Left lung (tissue), 10 donors: ENCODE results near the gene PHF24. TPM values are rescaled to one million over a fixed set of nuclear protein-coding genes. Genes with fewer than 3 reads are reported as not detected.

Experiments
- ATAC-seq: fragments of 200-7000 bp; cut with Tn5 transposase; one replicate; pipeline ENCODE4 v1.9.1; 2020; ENCODE audit warnings: moderate library complexity
- DNase-seq, 4 donors: peaks; one replicate each; pipeline ENCODE4 v3.0.0-alpha.2; 2013 to 2020
- H3K27ac ChIP-seq, 2 donors: fragments of 200-600 bp; sonication (generic) in 1 of 2; one replicate each; pipeline versions ENCODE4 v1.5.0 to v1.8.0; 2020 to 2021
- H3K27me3 ChIP-seq, 2 donors: fragments of 200-600 bp; sonication (generic) in 1 of 2; one replicate each; pipeline versions ENCODE4 v1.5.0 to v1.8.0; 2020 to 2021
- H3K36me3 ChIP-seq, 2 donors: fragments of 200-600 bp; sonication (generic) in 1 of 2; one replicate each; pipeline versions ENCODE4 v1.5.0 to v1.8.0; 2020 to 2021
- H3K4me1 ChIP-seq, 2 donors: fragments of 200-600 bp; one replicate each; pipeline ENCODE4 v1.8.0; 2021
- H3K4me3 ChIP-seq, 2 donors: fragments of 200-600 bp; sonication (generic) in 1 of 2; one replicate each; pipeline versions ENCODE4 v1.5.0 to v1.8.0; 2020 to 2021; ENCODE audit warnings: mild to moderate bottlenecking in 1 of 2
- H3K9me3 ChIP-seq, 2 donors: fragments of 200-600 bp; sonication (generic) in 1 of 2; one replicate each; pipeline versions ENCODE4 v1.5.0 to v1.8.0; 2020 to 2021
- intact Hi-C, 2 donors: fragments of 100-400 bp; cut with DNase I; formaldehyde crosslinking; loops; one replicate each; pipeline versions ENCODE4 v1.11.2 to v1.14.2; 2022
- polyA plus RNA-seq, 6 donors: library from polyadenylated mRNA; unstranded; fragments of 120-200 nt; gene quantifications; one replicate each; pipeline ENCODE4 v1.2.1, GENCODE V29; 2013; ENCODE audit not compliant: insufficient read length in 6 of 6
- total RNA-seq, 2 donors: library from RNA; stranded (reverse); fragmentation: NEBNext Ultra II Directional; extraction: Animal tissue kit (Norgen Biotek cat#: 25700); gene quantifications; one replicate each; pipeline ENCODE4 v1.2.1, GENCODE V29; 2021
- TF ChIP-seq, protein P1 (sequence below), 2 donors: fragments of 200-600 bp; sonication (generic) in 1 of 2; IDR thresholded peaks; one replicate each; pipeline versions ENCODE4 v1.5.0 to v1.8.0; 2021; ENCODE audit warnings: antibody characterized with exemption in 2 of 2
- donor health status: DM: no; HTN: yes; CAD: no.
- donor health status: DM: no; HTN: no; CAD: no.

The PHF24 gene
- total and polyA plus RNA-seq, 8 donors = 0.20 to 0.78 (median 0.46) TPM

DNA sequence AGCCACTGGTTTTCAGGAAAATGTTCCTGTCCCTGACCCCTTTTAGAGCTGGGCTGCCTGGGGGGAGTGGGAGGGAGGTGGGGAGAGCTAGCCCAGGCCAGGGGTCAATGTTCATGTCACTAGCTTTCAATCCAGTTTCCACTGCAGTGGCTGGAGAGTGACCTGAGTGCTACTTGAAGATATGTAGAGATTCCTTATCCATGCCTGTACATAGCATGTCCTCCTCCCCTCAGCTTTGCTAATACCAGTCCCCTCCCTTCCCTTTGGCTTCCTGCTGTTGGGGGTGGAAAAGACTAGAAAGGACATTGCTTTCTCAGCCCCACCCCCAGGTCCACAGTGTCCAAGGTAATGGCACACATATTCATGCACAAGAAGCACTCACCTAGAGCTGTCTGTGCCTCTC lies 39.3 kb downstream of the PHF24 start:
- Histone ChIP-seq H3K9me3 (no peaks in the 10 kb centered on the region), H3K27ac (no peak overlapping the region), H3K36me3 (peaks cover 0 to 21% of the 10 kb centered on the region in 2 donors), H3K4me1 (peaks cover 10 to 24% of the 10 kb centered on the region in 2 donors), H3K27me3 (no peaks in the 10 kb centered on the region), H3K4me3 (no peak overlapping the region)
- TF ChIP-seq, protein P1, sequence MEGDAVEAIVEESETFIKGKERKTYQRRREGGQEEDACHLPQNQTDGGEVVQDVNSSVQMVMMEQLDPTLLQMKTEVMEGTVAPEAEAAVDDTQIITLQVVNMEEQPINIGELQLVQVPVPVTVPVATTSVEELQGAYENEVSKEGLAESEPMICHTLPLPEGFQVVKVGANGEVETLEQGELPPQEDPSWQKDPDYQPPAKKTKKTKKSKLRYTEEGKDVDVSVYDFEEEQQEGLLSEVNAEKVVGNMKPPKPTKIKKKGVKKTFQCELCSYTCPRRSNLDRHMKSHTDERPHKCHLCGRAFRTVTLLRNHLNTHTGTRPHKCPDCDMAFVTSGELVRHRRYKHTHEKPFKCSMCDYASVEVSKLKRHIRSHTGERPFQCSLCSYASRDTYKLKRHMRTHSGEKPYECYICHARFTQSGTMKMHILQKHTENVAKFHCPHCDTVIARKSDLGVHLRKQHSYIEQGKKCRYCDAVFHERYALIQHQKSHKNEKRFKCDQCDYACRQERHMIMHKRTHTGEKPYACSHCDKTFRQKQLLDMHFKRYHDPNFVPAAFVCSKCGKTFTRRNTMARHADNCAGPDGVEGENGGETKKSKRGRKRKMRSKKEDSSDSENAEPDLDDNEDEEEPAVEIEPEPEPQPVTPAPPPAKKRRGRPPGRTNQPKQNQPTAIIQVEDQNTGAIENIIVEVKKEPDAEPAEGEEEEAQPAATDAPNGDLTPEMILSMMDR (IDR thresholded peaks at IDR 0.05) = no peak
- intact Hi-C loops = no loop called here
- no peak for DNase-seq
- ATAC-seq = no peak

DNA sequence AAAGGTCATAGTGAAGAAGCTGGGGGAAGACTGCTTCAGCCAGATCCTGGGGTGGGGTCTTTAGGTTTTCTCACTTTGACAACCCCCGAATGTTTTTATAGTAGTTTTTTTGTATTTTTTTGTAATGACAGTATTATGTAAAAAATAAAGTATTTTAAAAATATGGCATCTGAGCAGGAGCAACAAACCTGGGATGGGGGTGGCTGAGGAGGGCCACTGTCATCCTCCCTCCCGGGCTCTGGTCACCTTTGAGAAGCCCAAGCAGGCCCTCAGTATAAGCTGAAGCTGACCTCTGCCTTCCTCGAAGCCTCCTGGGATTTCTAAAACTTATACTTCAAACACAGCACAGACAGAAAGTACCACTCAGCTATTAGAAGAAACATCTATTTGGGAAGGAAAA lies 40.2 kb downstream of the PHF24 start:
- intact Hi-C loops = no loop called here
- no peaks in the 10 kb centered on the region for H3K9me3 ChIP-seq
- H3K4me3 ChIP-seq = no peak overlapping the region
- no peak overlapping the region for H3K27ac ChIP-seq
- TF ChIP-seq, protein P1 (IDR thresholded peaks at IDR 0.05) = no peak
- H3K36me3 ChIP-seq = peaks cover 0 to 21% of the 10 kb centered on the region in 2 donors
- DNase-seq (no peak), ATAC-seq (no peak)
- H3K27me3 ChIP-seq = no peaks in the 10 kb centered on the region
- H3K4me1 ChIP-seq = peaks cover 8 to 15% of the 10 kb centered on the region in 2 donors

DNA sequence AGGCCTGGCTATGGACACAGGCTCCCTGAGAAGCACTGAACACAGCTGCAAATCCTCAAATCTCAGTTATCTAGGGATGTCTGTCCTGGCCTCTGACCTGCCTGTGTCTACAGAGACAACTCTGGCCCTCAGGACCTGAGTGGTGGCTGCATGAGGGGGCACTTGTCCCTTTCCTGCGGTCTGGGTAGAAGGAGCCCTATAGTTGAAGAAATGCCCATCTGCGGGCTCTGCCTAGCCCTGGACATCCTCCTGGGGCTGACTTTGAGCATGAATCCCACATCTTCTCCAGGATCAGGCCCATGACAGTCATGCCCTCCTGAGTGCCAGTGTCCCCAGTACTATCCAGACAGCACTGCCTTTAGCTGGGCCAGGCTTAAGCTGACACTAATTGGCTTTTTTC lies 41.5 kb downstream of the PHF24 start:
- no peaks in the 10 kb centered on the region for H3K9me3 ChIP-seq
- H3K36me3 ChIP-seq = peaks cover 0 to 21% of the 10 kb centered on the region in 2 donors
- no peaks in the 10 kb centered on the region for H3K27me3 ChIP-seq
- ATAC-seq = no peak
- H3K4me1 ChIP-seq = peaks cover 0 to 2% of the 10 kb centered on the region in 2 donors
- H3K4me3 ChIP-seq = no peak overlapping the region
- TF ChIP-seq, protein P1 (IDR thresholded peaks at IDR 0.05) = no peak
- intact Hi-C loops = no loop called here
- no peak overlapping the region for H3K27ac ChIP-seq
- no peak for DNase-seq

DNA sequence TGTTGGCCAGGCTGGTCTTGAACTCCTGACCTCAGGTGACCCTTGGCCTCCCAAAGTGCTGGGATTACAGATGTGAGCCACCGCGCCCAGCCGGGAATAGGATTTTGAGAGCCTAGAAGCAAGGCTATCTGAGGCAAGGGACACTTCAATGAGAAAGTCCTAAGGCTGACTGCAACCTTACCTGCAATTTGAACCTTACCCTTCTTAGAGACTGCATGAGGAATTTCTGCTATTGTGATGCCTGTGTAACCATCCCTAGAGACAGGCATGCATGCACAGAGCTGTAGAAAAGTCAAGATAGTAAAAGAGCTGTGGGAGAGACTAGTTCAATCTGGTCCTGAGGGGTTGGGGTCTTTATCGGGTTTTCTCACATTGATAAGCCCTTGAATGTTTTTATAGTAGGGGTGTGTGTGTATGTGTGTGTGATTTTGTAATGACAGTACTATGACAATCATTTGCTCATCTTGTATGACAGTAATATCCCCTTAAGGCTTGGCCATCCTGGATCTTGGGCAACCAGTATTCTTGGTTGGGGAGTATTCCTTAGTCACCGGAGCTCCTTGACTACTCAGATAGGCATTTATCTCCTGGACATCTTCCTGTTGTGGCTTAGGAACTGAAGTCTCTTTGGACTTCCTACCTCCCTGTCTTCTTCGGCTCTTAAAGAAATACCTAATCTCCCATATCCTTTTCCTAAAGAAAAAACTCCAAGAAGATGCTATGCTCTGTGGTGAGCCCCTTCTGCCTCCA lies 42.6 kb downstream of the PHF24 start:
- TF ChIP-seq, protein P1 (IDR thresholded peaks at IDR 0.05) = no peak
- Histone ChIP-seq H3K9me3 (no peaks in the 10 kb centered on the region), H3K27me3 (no peaks in the 10 kb centered on the region), H3K4me3 (no peak overlapping the region), H3K4me1 (no peaks in the 10 kb centered on the region), H3K27ac (no peak overlapping the region), H3K36me3 (peaks cover 0 to 21% of the 10 kb centered on the region in 2 donors)
- DNase-seq = no peak
- no peak for ATAC-seq
- intact Hi-C loops = no loop called here

DNA sequence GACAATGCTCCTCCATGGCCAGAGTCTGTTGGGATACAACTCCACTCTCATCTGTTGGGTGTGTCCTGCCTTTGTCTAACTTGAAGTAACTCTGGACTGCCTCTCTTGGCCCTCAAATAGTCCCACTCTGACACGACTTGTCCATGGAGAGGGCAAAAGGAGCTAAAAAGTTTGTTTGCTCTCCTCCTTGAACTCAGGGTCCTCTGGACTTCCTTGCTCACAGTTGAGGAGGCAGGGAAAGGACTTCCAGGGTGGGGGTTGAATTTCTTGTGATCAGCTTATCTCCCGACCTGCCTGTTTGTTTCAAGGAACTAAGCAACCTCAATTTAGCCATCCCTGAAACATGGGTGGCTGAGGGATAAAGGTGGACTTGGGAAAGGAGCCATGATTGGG lies 43.2 kb downstream of the PHF24 start:
- ATAC-seq = peak; percentile 69
- TF ChIP-seq, protein P1 (IDR thresholded peaks at IDR 0.05) = no peak
- intact Hi-C loops = no loop called here

More for the DNA sequence above, 43.2 kb downstream of the PHF24 start:
- Histone ChIP-seq H3K27me3 (no peaks in the 10 kb centered on the region), H3K4me3 (no peak overlapping the region), H3K4me1 (no peaks in the 10 kb centered on the region), H3K27ac (no peak overlapping the region), H3K36me3 (peaks cover 0 to 16% of the 10 kb centered on the region in 2 donors), H3K9me3 (no peaks in the 10 kb centered on the region)
- no peak for DNase-seq
